Measurements from ENCODE around the gene CEP350. TPM values are rescaled to one million over a fixed set of nuclear protein-coding genes. Genes with fewer than 3 reads are reported as not detected.

Gene CEP350
- total RNA-seq, 1 experiment from 2014 or later, result 42.9 TPM

DNA sequence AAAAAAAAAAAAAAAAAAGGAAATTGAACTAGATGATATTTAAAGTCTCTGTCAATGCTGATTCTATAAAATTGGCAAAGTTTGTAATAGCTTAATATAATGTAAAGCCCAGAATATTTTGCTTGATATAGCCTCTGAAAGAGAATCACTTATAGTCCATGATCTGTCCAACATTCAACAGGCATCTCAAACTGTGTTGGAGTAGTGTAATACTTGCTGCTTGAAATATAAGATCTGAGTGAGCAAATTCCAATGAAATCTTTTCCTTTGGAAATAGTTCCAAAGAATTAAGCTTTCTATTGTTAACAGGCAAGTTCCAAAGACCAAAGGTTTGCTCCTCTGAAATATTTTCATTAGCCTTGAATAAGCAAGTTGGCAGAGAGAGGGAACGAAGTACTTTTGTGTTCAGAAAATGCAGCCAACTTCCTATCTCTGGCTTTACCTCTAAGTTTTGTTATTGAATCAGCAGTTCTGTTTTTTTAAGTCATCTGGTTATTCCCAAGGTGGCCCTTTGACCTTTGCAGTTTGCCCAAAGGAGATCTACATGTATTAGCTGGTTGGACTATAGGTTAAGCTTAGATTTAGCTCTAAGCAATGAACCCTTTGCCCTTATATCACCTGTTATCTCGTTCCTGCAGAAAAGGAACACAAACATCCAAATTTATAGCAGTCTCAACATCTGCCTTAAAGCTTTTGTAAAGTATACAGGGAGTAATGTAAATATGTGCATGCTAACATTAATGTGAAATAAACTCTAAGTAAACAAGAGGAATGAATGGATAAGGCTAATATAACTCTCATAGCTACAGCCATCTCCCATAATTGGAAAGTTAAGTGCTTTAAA, 24.4 kb upstream of the CEP350 start:
- DNase-seq (ENCODE audit: low read depth in 1 of 2, low spot score in 2 of 2), result no peak
- Histone ChIP-seq H3K9me3 (replicated peaks) (no peaks in the 10 kb centered on the region), H3K27me3 (replicated peaks) (0 out of 2 replicates have a peak, but pooled peaks cover 3% of the 10 kb centered on the region), H3K36me3 (no peaks in the 10 kb centered on the region), H3K4me3 (no peak overlapping the region), H3K4me1 (replicated peaks) (no peaks in the 10 kb centered on the region), H3K27ac (no peak overlapping the region)

DNA sequence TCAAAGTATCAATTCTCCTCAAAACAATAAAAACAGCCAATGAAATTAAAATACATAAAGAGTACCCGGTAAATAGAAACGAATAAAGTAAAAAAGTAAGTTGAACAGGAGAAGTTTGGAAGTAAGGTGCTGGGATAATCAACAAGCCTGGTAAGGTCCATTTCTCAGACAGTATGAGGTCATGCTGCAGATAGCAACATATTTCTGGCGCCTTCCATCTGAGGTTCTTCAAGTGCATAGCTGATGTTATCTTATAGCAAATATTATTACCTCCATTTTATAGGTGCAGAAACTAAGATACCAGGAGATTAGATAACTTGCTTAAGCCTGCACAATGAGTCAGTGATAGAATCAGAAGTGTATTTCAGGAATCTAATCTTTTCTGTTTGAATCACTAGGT, 23.7 kb upstream of the CEP350 start:
- Histone ChIP-seq H3K27me3 (replicated peaks) (no peaks in the 10 kb centered on the region; the same call in 1 of the 2 replicates), H3K36me3 (no peaks in the 10 kb centered on the region), H3K4me1 (replicated peaks) (no peaks in the 10 kb centered on the region), H3K4me3 (no peak overlapping the region), H3K27ac (no peak overlapping the region), H3K9me3 (replicated peaks) (no peaks in the 10 kb centered on the region)
- no peak for DNase-seq (ENCODE audit: low read depth in 1 of 2, low spot score in 2 of 2)

DNA sequence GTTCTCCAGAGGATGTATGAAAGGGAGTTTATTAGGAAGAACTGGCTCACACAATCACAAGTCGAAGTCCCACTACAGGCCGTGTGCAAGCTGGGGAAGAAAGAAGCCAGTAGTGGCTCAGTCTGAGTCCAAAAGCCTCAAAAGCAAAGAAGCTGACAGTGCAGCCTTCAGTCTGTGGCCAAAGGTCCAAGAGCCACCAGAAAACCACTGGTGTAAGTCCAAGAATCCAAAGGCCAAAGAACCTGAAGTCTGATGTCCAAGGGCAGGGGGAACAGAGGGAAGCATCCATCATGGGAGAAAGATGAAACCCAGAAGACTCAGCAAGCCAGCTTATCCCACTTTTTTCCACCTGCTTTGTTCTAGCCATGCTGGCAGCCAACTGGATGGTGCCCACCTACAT, 21.4 kb upstream of the CEP350 start:
- Histone ChIP-seq H3K4me3 (no peak overlapping the region), H3K27me3 (replicated peaks) (peaks cover 7% of the 10 kb centered on the region), H3K36me3 (no peaks in the 10 kb centered on the region), H3K4me1 (replicated peaks) (no peaks in the 10 kb centered on the region), H3K27ac (no peak overlapping the region), H3K9me3 (replicated peaks) (no peaks in the 10 kb centered on the region)
- no peak for DNase-seq (ENCODE audit: low read depth in 1 of 2, low spot score in 2 of 2)

DNA sequence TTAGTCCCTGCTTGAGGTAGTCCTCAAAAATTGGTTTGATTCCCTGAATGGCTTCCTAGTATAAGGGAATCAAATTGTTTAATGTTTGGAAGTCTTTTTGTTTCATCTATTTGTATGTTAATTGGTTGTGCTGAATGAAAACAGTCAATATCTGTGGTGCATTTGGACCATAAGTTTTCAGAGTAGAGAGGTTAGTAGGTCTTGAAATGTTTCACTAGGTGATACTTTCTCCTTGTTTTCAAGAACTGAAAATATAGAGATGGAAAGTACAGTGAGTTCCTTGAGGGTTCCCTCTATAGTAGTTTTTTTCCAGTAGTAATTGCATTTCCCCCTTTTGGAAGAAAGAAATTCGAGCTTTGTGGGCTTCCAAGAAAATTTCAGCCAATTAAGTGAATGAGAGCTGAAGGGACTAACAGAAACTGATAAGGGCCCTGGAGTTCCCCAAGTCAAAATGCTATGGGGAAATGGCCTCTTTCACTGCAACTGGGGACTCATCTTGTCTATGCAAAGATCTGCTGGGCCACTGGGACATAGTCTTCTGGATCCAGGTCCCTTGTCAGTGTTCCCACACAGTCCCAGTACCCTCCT, 18.6 kb upstream of the CEP350 start:
- Histone ChIP-seq H3K36me3 (no peaks in the 10 kb centered on the region), H3K27ac (no peak overlapping the region), H3K4me3 (no peak overlapping the region), H3K27me3 (replicated peaks) (peaks cover 7% of the 10 kb centered on the region), H3K9me3 (replicated peaks) (no peaks in the 10 kb centered on the region), H3K4me1 (replicated peaks) (no peaks in the 10 kb centered on the region)
- DNase-seq (ENCODE audit: low read depth in 1 of 2, low spot score in 2 of 2), result no peak

DNA sequence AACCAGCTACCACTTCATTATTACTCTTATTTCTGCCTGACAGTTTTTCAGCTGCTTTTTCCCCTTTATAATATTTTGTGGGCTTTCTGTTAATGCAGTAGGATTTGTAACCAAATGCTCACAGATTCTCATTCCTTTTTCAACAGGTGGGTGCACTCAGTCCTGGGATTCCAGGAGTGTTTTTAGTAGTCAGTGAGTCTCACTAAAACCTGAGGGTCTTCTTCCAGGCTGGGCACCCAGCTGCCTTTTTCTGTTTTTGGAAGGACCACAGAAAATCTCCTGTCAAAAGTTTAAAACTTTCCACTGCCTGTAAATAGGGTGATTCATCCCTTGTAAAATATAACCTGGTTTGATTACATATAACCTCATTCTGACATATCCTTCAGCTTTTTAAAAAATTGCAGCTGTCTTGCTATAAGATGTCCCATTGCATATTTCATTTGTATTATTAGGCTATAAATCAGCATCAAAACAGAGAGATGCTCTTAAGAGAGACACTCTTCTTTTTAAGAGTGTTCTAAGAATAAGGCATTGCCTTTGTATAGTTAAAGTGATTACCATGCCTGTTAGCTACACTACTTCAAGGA, 16.8 kb upstream of the CEP350 start:
- H3K27me3 ChIP-seq (replicated peaks), result peaks cover 7% of the 10 kb centered on the region
- H3K4me1 ChIP-seq (replicated peaks), result no peaks in the 10 kb centered on the region
- DNase-seq (ENCODE audit: low read depth in 1 of 2, low spot score in 2 of 2), result no peak
- H3K36me3 ChIP-seq, result no peaks in the 10 kb centered on the region
- H3K9me3 ChIP-seq (replicated peaks), result no peaks in the 10 kb centered on the region
- H3K27ac ChIP-seq, result no peak overlapping the region
- H3K4me3 ChIP-seq, result no peak overlapping the region

DNA sequence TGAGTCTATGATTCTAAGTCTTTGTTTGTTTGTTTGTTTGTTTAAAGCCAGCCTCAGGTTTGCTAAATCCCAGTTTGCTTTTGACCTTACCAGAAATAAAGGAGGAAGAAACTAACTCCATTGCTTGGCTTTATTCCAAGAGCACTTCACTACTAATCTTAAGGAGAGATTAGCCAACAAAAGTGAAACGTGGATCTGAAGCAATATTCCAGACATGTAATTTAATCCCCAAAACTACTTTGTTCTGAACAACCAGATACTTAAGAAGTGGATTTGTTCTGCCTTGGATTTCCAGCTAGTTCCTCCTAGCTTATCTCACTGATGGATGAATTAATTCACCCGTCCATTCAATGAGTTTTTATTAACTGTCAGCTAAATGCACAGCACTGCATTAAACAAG, 15.9 kb upstream of the CEP350 start:
- H3K27ac ChIP-seq, result no peak overlapping the region
- H3K4me3 ChIP-seq, result no peak overlapping the region
- peaks cover 7% of the 10 kb centered on the region for H3K27me3 ChIP-seq (replicated peaks)
- no peaks in the 10 kb centered on the region for H3K4me1 ChIP-seq (replicated peaks)
- no peaks in the 10 kb centered on the region for H3K36me3 ChIP-seq
- no peak for DNase-seq (ENCODE audit: low read depth in 1 of 2, low spot score in 2 of 2)
- no peaks in the 10 kb centered on the region for H3K9me3 ChIP-seq (replicated peaks)

DNA sequence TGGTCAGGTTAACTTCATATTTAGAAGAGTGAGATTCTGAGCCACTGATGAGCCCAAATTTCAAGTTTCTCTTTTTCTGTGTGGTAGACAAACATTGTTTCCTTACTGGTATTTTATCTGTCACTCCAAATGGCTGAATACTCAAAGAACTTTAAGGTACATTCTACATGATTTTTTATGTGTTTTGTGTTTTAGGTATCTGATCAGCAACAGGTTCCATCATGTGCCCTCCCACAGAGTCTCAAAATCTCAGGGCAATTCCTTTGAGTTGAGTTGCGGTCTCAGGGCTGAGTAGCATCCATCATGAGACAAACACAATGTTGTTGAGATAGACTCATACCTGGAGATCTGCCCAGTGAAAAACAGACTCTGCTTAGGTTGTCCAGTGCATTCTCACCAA, 14.7 kb upstream of the CEP350 start:
- Histone ChIP-seq H3K27ac (no peak overlapping the region), H3K4me1 (replicated peaks) (no peaks in the 10 kb centered on the region), H3K27me3 (replicated peaks) (peaks cover 7% of the 10 kb centered on the region), H3K36me3 (no peaks in the 10 kb centered on the region), H3K9me3 (replicated peaks) (no peaks in the 10 kb centered on the region), H3K4me3 (no peak overlapping the region)
- DNase-seq (ENCODE audit: low read depth in 1 of 2, low spot score in 2 of 2), result no peak

DNA sequence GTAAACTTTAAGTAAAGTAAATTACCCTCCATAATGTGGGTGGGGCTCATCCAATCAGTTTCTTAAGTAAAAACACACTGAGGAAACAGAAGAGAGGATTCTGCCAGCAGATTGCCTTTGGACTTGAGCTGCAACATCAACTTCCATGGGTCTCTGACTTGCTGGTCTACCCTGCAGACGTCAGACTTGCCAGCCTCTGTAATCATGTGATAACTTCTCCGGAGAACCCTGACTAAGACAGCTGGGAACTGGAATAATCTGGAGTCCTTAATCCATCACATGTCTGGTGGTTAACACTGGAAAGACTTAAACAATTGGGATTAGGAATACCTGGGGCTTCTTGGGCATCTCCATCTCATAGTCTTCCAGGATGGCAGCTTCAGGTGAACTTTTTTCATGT, 13.2 kb upstream of the CEP350 start:
- DNase-seq (ENCODE audit: low read depth in 1 of 2, low spot score in 2 of 2), result no peak
- no peak overlapping the region for H3K27ac ChIP-seq

DNA sequence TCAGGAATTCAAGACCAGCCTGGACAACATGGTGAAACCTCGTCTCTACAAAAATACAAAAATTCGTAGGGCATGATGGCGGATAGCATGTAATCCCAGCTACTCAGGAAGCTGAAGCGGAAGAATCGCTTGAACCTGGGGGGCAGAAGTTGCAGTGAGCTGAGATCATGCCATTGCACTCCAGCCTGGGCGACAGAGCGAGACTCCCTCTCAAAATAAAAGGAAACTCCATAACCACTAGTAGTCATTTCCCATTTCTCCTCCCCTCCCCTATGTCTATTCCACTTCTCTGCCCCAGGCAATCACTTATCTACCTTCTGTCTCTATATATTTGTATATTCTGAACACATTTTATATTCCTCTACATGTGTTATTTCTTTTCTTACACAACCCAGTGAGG, 4.0 kb upstream of the CEP350 start:
- H3K9me3 ChIP-seq (replicated peaks), result no peaks in the 10 kb centered on the region
- no peak overlapping the region for H3K27ac ChIP-seq
- peaks cover 8% of the 10 kb centered on the region for H3K4me1 ChIP-seq (replicated peaks)
- no peak for DNase-seq (ENCODE audit: low read depth in 1 of 2, low spot score in 2 of 2)
- no peaks in the 10 kb centered on the region for H3K27me3 ChIP-seq (replicated peaks)
- peaks cover 5% of the 10 kb centered on the region for H3K36me3 ChIP-seq
- no peak overlapping the region for H3K4me3 ChIP-seq

More for the DNA sequence above, 13.2 kb upstream of the CEP350 start:
- Histone ChIP-seq H3K9me3 (replicated peaks) (no peaks in the 10 kb centered on the region), H3K4me1 (replicated peaks) (no peaks in the 10 kb centered on the region), H3K27me3 (replicated peaks) (peaks cover 7% of the 10 kb centered on the region), H3K4me3 (no peak overlapping the region), H3K36me3 (no peaks in the 10 kb centered on the region)

DNA sequence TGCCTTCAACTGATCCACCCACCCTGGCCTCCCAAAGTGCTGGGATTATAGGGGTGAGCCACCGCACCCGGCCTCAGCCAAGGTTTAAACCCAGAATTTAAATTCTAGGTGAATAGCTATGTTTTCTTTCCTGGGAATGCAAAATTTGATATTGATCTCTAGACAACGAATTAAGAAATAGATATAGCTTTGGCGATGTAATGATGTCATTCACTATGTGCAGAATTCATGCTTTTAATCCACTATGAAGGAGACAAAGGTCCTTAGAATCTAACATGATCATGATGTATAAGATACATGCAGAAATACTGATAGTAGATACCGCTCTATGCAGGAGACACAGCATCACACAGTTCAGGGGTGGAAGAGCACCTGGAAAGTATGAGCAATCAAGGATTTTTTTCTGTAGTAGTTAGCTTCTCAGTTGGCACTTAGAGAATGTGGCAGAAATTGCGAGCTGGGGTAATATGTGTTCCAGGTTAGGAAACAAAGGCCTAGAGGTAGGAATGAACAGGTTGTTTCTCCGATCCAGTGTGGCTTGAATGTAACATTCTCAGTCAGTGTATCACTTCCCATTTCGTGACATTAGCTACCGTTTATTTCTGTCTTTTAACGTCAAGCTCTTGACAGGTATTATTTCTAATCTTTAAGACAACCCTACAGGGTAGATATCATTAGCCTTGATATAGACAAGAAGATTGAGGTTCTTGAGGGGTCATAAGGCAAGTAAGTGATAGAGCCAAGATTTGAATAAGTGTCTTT, 3.0 kb upstream of the CEP350 start:
- H3K27ac ChIP-seq, result no peak overlapping the region

DNA sequence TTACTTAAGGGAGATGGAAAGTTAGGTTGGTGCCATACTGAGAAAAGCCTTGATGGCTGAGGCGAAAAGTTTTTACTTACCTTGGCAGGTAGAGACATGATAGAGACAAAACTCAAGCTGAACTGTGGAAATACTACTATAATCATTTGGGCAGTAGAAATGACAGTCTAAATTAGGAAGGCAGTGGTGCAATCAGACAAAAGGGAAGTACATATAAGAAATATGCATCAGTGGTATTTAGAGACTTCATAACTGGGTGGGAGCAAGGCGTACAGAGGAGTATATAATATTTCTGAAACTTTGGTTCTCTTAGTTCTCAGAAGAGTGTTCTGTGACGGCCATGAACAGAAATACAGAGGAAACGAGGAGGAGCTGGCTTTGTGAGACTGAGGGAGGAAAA, 2.4 kb upstream of the CEP350 start:
- H3K4me1 ChIP-seq (replicated peaks), result peaks cover 14% of the 10 kb centered on the region
- no peak for DNase-seq (ENCODE audit: low read depth in 1 of 2, low spot score in 2 of 2)
- H3K9me3 ChIP-seq (replicated peaks), result no peaks in the 10 kb centered on the region
- H3K4me3 ChIP-seq, result no peak overlapping the region
- H3K36me3 ChIP-seq, result peaks cover 5% of the 10 kb centered on the region
- no peak overlapping the region for H3K27ac ChIP-seq
- H3K27me3 ChIP-seq (replicated peaks), result no peaks in the 10 kb centered on the region

More for the DNA sequence above, 3.0 kb upstream of the CEP350 start:
- Histone ChIP-seq H3K27me3 (replicated peaks) (no peaks in the 10 kb centered on the region), H3K36me3 (peaks cover 5% of the 10 kb centered on the region), H3K4me1 (replicated peaks) (peaks cover 14% of the 10 kb centered on the region), H3K4me3 (no peak overlapping the region), H3K9me3 (replicated peaks) (no peaks in the 10 kb centered on the region)
- DNase-seq (ENCODE audit: low read depth in 1 of 2, low spot score in 2 of 2), result no peak

DNA sequence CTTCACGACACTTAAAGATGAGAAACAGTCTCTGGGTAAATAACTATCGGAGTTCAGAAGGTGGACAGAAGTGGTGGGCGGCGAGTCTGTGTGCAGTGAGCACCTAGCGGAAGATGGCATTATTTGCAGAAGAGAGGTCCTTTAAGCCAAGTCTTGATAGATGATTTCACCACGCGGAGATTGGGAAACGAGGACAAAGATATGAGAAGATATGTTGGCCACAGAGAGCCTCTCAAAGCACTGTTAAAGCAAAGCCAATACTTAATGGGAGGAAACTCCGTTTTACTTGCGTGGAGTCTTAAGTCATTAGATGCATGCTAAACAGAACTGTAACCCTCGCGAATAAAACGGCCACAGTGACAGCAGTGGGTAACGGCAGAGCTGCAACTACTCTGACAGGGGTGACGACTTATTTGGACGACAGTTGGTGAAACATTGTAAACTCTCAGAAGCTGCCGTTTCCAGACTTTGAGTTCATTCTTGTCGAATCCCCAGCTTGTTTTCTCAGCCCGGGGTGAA, 577 bp upstream of the CEP350 start:
- Histone ChIP-seq H3K9me3 (replicated peaks) (no peaks in the 10 kb centered on the region), H3K27ac (peak overlapping the region; percentile 65), H3K4me3 (peak overlapping the region; percentile 83), H3K4me1 (replicated peaks) (peaks cover 14% of the 10 kb centered on the region), H3K36me3 (peaks cover 5% of the 10 kb centered on the region), H3K27me3 (replicated peaks) (no peaks in the 10 kb centered on the region)
- no peak for DNase-seq (ENCODE audit: low read depth in 1 of 2, low spot score in 2 of 2)

DNA sequence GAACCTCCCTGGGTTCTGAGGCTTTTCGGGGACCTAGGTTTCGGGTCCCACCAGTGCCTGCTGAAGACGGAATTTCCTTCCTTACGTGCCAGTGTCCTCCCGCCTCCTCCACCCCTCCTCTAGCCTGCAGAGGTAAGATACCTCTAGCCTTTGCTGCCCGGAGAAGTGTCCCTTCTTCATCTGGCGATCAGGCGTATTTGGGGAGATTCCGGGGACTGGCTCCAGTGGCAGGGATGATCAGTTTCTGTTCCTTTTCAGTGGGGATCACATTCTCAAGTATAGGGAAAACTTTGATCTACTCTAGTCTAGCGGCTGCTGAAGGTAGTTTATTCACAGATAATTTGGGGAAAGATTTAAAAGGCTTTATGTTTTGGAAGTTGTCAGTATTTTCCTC, 674 bp downstream of the CEP350 start:
- H3K4me3 ChIP-seq, result peak overlapping the region; percentile 83
- no peak for DNase-seq (ENCODE audit: low read depth in 1 of 2, low spot score in 2 of 2)
- H3K4me1 ChIP-seq (replicated peaks), result peaks cover 14% of the 10 kb centered on the region
- H3K27ac ChIP-seq, result peak overlapping the region; percentile 79
- H3K27me3 ChIP-seq (replicated peaks), result no peaks in the 10 kb centered on the region
- H3K9me3 ChIP-seq (replicated peaks), result no peaks in the 10 kb centered on the region
- H3K36me3 ChIP-seq, result peaks cover 5% of the 10 kb centered on the region
